Activated T-cell treated with anti-CD3 and anti-CD28 coated beads for 4 hours (primary cell): ENCODE results near the gene ASAH2.
"Not testable (repeated sequence)": the region's sequence is repeated elsewhere in the genome, so short reads cannot be mapped to it uniquely, and the experiment has no call there.

Experiments
- DNase-seq: peaks from one replicate; pipeline ENCODE4 v3.0.0-alpha.2; 2020

ASAH2 gene

DNA sequence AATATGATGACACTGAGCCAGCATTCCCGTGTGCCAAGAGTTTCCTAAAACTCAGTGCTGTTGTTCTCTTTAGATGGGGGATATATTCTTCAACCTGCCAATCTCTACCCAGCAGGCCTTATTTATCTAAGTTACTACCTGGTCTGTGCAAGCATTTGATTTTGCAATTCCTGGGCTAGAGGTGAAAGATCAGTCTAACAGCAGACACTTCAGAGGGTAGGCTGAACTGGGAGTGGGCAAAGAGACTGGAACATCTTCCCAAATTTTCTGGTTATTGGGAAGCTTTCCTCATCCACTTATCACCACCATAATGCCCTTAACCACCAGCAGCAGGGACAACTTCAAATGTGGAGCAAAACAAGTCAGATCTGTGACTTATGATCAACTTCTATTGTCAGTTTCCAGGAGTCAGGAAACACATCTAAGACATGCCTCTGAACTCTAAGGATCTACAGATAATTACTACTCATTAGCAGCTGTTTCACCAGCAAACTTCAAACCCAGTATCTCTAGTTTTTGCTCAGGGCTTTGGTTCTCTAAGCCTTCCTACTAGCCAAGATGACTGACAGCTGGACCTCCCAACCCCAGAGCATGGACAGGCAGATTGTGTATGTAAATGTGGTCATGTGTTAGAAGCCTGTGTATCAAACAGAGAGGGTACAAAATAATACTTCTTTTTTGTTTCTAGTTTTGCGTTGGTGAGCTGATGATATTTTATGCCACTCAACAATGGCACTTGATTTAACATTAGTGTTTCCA is 1.0 kb downstream of the ASAH2 start:
- no peak for DNase-seq

DNA sequence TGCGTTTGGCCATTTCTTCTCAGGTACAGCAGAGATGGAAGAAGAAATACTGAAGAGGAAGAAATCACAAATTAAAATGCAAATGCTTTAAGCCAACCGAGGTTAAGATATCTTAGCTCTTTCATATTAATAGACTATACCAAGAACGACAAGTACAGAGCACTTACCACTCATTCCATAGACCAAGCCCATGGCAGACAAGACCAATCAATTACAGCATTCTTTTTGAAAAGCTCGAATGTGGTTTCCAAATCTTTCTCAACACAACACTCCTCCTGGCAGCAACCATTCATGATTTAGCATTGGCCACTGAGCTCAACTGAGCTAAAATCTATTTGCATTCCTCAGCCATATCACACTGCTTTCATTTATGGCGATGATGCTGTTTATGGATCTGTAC is 2.7 kb downstream of the ASAH2 start:
- DNase-seq, result no peak

DNA sequence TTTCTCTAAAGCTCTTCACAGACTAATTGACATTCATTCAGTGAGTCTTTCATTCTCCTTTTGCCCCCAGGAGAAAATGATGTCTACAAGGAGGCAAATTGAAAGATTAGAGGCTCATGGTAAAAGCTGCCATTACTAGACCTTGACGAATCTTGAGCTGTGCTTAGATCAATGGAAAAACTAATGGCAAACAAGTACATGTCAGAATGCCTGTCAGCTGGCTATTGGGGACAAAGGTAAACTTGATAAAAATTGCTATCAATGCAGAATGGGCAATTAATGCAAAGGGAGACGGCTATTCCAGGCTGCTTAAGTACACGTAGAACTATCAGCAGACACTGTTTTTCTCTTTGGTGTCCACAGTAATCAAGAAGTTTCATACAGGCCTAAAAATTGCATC is 3.3 kb downstream of the ASAH2 start:
- DNase-seq, result no peak

GRCh38 chr10:50244201-50244600 is 7.1 kb downstream of the ASAH2 start:
- DNase-seq, result no peak

DNA sequence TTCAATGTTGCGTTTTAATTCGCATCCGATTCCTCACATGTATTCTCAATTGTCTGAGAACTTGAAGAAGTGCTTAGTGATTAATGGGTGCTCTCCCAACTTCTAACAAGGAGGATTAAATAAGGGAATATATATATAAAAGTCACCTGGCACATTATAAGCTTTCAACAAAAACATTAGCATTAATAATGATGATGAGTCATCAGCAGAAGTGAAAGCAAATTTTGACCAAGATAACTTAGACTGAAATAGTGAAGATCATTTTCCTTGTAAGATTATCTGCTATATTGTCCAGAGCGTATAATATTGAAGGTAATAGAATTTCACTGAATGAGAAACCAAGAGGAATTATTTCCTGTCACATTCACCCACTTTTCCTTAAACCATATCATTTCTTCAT is 8.5 kb downstream of the ASAH2 start:
- no peak for DNase-seq

GRCh38 chr10:50241478-50241877 is 9.8 kb downstream of the ASAH2 start:
- not testable (repeated sequence) for DNase-seq

DNA sequence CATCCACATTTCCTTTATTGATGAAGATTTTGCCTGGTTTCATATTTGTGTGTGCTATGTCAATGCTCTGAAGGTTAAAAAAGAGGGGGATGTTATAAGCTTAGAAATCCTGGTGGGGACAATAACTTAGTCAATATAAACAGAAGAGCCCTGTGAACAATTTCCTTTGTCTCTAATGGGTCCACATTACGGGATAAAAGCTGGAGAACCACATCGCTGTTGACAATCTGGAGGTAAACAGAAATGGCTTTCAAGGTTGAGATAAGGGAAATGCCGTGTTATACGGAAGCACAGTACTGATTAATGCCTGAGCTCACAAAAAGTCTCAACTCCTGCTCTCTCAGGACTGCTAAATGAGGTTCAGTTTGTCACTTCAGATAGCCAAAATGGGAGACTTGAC is 16.8 kb downstream of the ASAH2 start:
- DNase-seq, result no peak

- no peak for DNase-seq
Observed at GRCh38 chr10:50232261-50232639, 19.1 kb downstream of the ASAH2 start.

DNA sequence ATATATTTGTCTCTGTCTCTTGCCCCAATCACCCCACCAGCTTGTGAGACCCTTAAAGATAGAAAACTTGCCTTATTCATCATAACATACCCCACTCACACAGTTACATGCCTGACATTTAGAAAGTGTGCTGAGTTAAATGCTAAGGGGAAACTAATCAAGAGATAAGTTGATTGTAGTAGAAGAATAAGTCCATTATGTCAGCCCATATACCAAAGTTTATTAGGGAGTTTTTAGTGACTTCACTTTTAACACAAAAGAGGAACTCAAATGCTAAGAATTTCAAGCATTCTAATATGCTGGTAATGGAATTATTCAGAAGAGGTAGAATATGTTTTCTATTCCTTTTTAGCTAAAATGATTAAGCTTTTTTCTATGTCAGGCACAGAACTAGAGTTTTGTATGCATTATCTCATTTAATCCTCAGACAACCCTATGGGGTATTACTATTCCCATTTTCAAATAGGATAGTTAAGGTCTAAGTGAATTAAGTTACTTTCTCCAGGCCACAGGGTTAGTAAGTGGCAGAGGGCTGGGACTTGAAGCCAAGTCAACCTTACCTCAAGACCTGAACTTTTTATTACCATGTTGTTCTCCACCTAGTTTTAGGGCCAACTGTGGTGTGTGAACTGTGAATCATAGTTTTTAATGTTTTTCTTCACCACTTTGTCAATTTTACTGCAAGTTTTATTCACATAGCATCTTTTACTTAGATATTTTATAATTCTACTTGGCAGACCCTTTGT is 19.6 kb downstream of the ASAH2 start:
- no peak for DNase-seq

DNA sequence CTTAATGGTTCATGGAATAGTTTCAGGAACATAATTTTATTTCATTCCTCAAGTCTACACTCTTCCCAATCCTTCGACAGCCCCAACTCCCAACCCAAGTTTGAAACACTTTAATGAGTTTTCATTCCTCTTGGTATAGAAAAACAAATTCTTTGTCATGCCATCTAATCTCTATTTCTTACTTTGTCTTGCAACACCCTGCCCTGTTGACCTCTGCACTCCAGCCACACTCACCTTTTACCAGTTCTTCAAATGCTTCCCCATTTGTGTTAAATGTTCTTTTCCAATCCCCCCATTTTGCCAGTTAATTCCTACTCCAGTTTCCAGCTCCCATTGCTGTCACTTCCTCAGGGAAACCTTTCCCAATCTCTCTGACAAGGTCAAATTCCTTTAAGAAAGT is 21.9 kb downstream of the ASAH2 start:
- DNase-seq, result no peak

- no peak for DNase-seq
Observed at GRCh38 chr10:50228672-50229071, 22.6 kb downstream of the ASAH2 start.

DNA sequence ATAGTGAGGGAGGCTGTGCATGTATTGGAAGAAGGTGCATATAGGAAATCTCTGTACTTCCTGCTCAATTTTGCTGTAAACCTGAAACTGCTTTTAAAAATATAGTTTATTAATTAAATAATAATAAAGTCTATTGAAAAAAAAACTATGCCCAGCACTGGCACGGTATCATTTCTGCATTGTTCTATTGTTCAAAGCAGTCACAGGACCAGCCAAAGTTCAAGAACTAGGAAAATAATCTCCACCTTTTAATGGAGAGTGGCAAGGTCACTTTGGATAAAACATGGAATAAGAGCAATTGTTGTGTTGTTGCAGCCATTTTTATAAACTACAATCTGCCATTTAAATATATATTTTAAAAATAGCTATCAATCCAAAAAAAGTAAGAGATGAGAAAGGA is 24.7 kb downstream of the ASAH2 start:
- DNase-seq, result no peak

DNA sequence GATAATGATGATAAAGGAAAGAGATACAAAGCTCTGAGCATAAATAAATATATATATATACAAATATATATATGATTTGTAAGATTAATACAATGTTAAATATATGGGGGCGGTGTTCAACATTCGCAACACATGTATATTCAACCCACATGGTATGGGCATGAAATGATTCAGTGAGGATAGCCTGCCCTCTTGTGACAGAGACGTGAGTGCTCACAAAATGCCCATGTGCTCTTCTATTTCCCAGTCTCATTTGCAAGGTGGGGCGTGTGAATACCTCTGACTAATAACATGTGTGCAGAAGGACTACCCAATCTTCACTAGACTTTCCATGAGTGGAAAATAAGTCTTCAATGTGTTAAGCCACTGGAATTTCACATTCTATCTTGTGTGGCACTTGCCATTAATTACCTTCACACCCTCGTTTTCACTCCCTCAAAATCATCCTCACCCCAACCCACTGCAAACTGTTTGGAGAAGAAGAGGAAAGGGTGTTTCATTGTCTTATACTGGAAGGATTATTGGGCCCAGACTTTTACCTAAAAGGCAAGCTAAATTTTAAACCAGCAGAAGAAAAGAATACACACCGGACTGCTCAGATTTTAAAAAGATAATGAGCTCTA is 26.9 kb downstream of the ASAH2 start:
- DNase-seq, result peak; percentile 2

DNA sequence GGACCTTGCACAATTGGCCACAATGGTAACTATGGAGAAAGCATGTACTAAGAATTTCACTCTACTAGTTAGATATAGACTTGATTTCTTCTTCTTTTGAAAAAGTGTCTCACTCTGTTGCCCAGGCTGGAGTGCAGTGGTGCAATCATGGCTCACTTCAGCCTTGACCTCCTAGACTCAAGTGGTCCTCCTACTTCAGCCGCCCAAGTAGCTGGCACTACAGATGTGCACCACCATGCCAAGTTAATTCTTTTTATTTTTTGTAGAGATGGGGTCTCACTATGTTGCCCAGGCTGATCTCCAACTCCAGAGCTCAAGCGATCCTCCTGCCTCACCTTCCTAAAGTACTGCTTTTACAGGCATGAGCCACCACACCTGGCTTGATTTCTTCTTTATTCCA is 29.1 kb downstream of the ASAH2 start:
- no peak for DNase-seq

- DNase-seq, result no peak
Observed at GRCh38 chr10:50221470-50221869, 29.8 kb downstream of the ASAH2 start.

GRCh38 chr10:50219646-50220045 is 31.7 kb downstream of the ASAH2 start:
- DNase-seq, result no peak

DNA sequence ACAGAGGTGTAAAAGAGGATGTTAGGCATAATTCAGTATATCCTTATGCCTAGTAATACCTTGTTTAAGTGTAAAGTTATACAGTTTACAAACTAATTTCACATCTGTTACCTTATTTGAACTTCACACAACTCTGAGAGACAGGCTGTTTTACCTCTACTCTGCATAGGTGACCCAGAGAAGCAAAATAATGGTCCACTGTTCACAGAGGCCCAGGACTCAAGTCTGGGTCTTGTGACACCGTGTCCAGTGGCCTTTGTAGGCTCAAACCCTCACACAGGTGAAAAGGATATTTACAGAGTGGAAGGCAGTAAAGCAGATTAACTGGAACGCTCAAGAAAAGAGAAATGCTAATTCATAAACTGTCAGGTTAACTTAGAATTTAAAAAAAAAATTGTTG is 32.1 kb downstream of the ASAH2 start:
- DNase-seq, result no peak

DNA sequence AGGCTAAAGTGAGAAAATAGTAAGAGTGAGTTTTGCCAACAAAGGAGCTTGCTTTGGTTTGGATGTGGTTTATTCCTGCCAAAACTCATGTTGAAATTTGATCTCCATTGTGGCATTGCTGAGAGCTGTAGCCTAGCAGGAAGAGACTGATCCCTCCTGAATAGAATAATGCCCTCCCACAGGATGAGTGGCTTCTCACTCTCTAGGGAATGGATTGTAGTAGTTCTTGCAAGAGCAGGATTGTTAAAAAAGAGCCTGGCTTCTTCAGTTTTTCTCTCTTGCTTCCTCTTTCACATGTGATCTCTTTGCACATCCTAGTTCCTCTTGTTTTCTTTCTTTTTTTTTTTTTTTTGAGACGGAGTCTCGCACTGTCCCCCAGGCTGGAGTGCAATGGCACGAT is 34.4 kb downstream of the ASAH2 start:
- DNase-seq, result no peak

DNA sequence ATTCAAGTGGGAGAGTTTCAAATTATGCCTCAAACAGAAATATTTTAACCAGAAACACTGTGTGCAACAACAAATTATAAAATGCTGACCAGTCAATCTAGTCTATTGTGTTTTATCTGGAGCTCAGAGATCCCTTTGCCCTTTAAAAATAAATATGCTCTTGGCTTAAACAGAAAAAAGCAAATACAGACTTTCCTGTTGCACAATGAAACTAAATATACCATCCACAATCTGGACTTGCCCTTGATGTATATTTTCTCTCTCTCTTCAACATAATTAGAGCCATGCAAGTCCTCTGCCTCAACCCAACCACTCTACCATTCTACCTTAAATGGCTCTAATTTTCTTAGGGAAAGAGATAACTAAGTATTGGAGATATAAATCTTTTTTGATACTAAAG is 34.9 kb downstream of the ASAH2 start:
- DNase-seq, result no peak

GRCh38 chr10:50211670-50212069 is 39.6 kb downstream of the ASAH2 start:
- no peak for DNase-seq

DNA sequence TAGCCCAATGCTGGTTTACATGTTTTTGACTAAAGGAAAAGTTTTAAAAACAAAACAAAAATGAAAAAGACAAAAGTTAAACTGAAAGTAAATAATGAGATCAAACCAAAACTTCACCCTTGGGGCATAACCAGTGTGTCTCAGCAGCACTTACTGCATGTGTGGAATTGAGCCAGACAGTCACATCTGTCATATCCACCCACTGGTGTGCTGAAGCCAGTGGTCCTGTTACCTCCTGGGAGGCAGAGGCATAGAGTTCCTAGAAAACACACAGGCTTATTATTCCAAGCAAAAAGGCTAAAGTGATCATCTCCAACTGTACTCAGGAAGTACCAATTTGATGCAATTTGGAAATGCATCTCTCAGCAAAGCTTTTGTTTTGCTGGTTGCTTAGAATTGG is 40.4 kb downstream of the ASAH2 start:
- no peak for DNase-seq
